Smooth muscle cell (in vitro differentiated cells): ENCODE results near the gene BTBD1. TPM values are rescaled to one million over a fixed set of nuclear protein-coding genes. Genes with fewer than 3 reads are reported as not detected.

Experiments used
- DNase-seq: peaks from one replicate; lab custom pipeline; 2025; ENCODE audit not compliant: unreplicated experiment; lab: John Stamatoyannopoulos, UW
- H2AFZ ChIP-seq: fragments of 200-600 bp; sonication (generic); 2 replicates; pipeline ENCODE4 v1.6.0; 2016; ENCODE audit warnings: antibody characterized with exemption, low read depth, mild to moderate bottlenecking
- H3F3A ChIP-seq: fragments of 200-600 bp; sonication (generic); 2 replicates; pipeline ENCODE4 v1.6.0; 2017; ENCODE audit warnings: antibody characterized with exemption, low read depth
- H3K27ac ChIP-seq: fragments of 200-600 bp; sonication (generic); 2 replicates; pipeline ENCODE4 v1.5.1; 2016; ENCODE audit warnings: low read depth, mild to moderate bottlenecking
- H3K27me3 ChIP-seq: fragments of 200-600 bp; sonication (generic); 2 replicates; pipeline ENCODE4 v1.6.1; 2016; ENCODE audit warnings: low read depth, mild to moderate bottlenecking
- H3K36me3 ChIP-seq: fragments of 200-600 bp; sonication (generic); 2 replicates; pipeline ENCODE4 v1.5.1; 2016; ENCODE audit warnings: low read depth
- H3K4me1 ChIP-seq: fragments of 200-600 bp; sonication (generic); 2 replicates; pipeline ENCODE4 v1.5.1; 2016; ENCODE audit warnings: low read depth
- H3K4me2 ChIP-seq: fragments of 200-600 bp; sonication (generic); 2 replicates; pipeline ENCODE4 v1.6.0; 2016; ENCODE audit warnings: mild to moderate bottlenecking
- H3K4me3 ChIP-seq: fragments of 200-600 bp; sonication (generic); 2 replicates; pipeline ENCODE4 v1.5.1; 2016; ENCODE audit warnings: mild to moderate bottlenecking
- H3K79me2 ChIP-seq: fragments of 200-600 bp; sonication (generic); 2 replicates; pipeline ENCODE4 v1.6.0; 2016; ENCODE audit warnings: low read depth, mild to moderate bottlenecking
- H3K9ac ChIP-seq: fragments of 200-600 bp; sonication (generic); 2 replicates; pipeline ENCODE4 v1.6.0; 2016; ENCODE audit warnings: low read depth
- H3K9me3 ChIP-seq: fragments of 200-600 bp; sonication (generic); replicated peaks from 2 replicates; pipeline ENCODE4 v1.5.1; 2016; ENCODE audit warnings: low read depth
- H4K20me1 ChIP-seq: fragments of 200-600 bp; sonication (generic); 2 replicates; pipeline ENCODE4 v1.6.0; 2016; ENCODE audit warnings: low read depth
- CTCF ChIP-seq: fragments of 200-600 bp; sonication (generic); IDR thresholded peaks from 2 replicates; pipeline ENCODE4 v1.5.1; 2017; ENCODE audit warnings: borderline replicate concordance, mild to moderate bottlenecking, antibody characterized with exemption; ENCODE audit not compliant: insufficient read depth, poor library complexity, severe bottlenecking
- WGBS: methylation state at CpG from one replicate; pipeline ENCODE4 v1.1.7; 2016; ENCODE audit warnings: low lambda C conversion rate; 5-methylcytosine and 5-hydroxymethylcytosine counted together
- polyA plus RNA-seq: library from polyadenylated mRNA; unstranded; fragments of >200 nt; fragmentation: Nextera tagmentation; extraction: Ambion mirVana; gene quantifications from 2 replicates; pipeline ENCODE4 v1.2.1, GENCODE V29; 2016
- total RNA-seq: library from RNA; depleted of rRNA; stranded (reverse); fragments of >200 nt; gene quantifications from 2 replicates; pipeline ENCODE4 v1.2.3, GENCODE V29; 2014

The BTBD1 gene
- total and polyA plus RNA-seq, 2 experiments from 2014 or later = 43.2 to 75.2 TPM

GRCh38 chr15:83082730-83083386, 15.8 kb upstream of the BTBD1 start:
- no peak for DNase-seq
- H3F3A ChIP-seq = no peaks in the 10 kb centered on the region
- H3K4me1 ChIP-seq = no peaks in the 10 kb centered on the region
- no peak for TF ChIP-seq CTCF
- no peaks in the 10 kb centered on the region for H3K79me2 ChIP-seq
- no peak overlapping the region for H3K4me2 ChIP-seq
- H4K20me1 ChIP-seq = no peaks in the 10 kb centered on the region
- H3K9me3 ChIP-seq = no peaks in the 10 kb centered on the region
- no peaks in the 10 kb centered on the region for H3K36me3 ChIP-seq
- no peak overlapping the region for H3K4me3 ChIP-seq
- H2AFZ ChIP-seq = no peak overlapping the region
- H3K9ac ChIP-seq = no peak overlapping the region
- H3K27me3 ChIP-seq = peaks cover 100% of the 10 kb centered on the region
- WGBS = 89% methylated on average over 5 of the region's 5 CpGs
- H3K27ac ChIP-seq = no peak overlapping the region

- Histone ChIP-seq H3K27me3 (peaks cover 96% of the 10 kb centered on the region), H3K4me1 (no peaks in the 10 kb centered on the region), H3K9me3 (no peaks in the 10 kb centered on the region), H3K79me2 (no peaks in the 10 kb centered on the region), H3K36me3 (no peaks in the 10 kb centered on the region), H3F3A (no peaks in the 10 kb centered on the region), H3K27ac (no peak overlapping the region), H3K9ac (no peak overlapping the region), H3K4me3 (no peak overlapping the region), H3K4me2 (no peak overlapping the region), H4K20me1 (no peaks in the 10 kb centered on the region), H2AFZ (no peak overlapping the region)
- TF ChIP-seq CTCF = no peak
- WGBS = 88% methylated on average over 5 of the region's 5 CpGs
- no peak for DNase-seq
Observed at GRCh38 chr15:83081256-83082014, 14.4 kb upstream of the BTBD1 start.

- H3K27ac ChIP-seq = no peak overlapping the region
- H4K20me1 ChIP-seq = no peaks in the 10 kb centered on the region
- H3K4me2 ChIP-seq = no peak overlapping the region
- H2AFZ ChIP-seq = no peak overlapping the region
- DNase-seq = no peak
- no peak overlapping the region for H3K9ac ChIP-seq
- H3K27me3 ChIP-seq = peaks cover 69% of the 10 kb centered on the region
- H3K9me3 ChIP-seq = no peaks in the 10 kb centered on the region
- WGBS = 83% methylated on average over 7 of the region's 7 CpGs
- no peak for TF ChIP-seq CTCF
- no peaks in the 10 kb centered on the region for H3F3A ChIP-seq
- no peaks in the 10 kb centered on the region for H3K4me1 ChIP-seq
- no peak overlapping the region for H3K4me3 ChIP-seq
- H3K36me3 ChIP-seq = no peaks in the 10 kb centered on the region
- no peaks in the 10 kb centered on the region for H3K79me2 ChIP-seq
Observed at GRCh38 chr15:83078712-83079111, 11.7 kb upstream of the BTBD1 start.
